Measurements from ENCODE around the gene KIF20B.

GRCh38 chr10:89771684-89772083 is 70.3 kb downstream of the KIF20B start:
- no peak for TF ChIP-seq CTCF (IDR thresholded peaks at IDR 0.05)
- TF ChIP-seq POLR2A (IDR thresholded peaks at IDR 0.05), result no peak
- TF ChIP-seq POLR2AphosphoS5 (IDR thresholded peaks at IDR 0.05; ENCODE audit: insufficient read depth in 1 of 2, low read depth in 1 of 2), result no peak
